NCI-H1105 (cell line): ENCODE results near the gene LHX5.
"Not testable (repeated sequence)": the region's sequence is repeated elsewhere in the genome, so short reads cannot be mapped to it uniquely, and the experiment has no call there.

ENCODE experiments used
- DNase-seq: peaks from one replicate; lab custom pipeline; 2025; lab: John Stamatoyannopoulos, UW

LHX5 gene

GRCh38 chr12:113471619-113472171, at the start of gene LHX5:
LHX5 (minus strand) TSS chr12:113471871; CDS start chr12:113471498, 373 bp downstream.
- DNase-seq = peak; percentile 40

GRCh38 chr12:113519464-113520307, 48.0 kb upstream of the LHX5 start:
- no peak for DNase-seq

- peak; percentile 52 for DNase-seq
Measured at GRCh38 chr12:113515082-113515856, 43.6 kb upstream of the LHX5 start.

- no peak for DNase-seq
Measured at GRCh38 chr12:113514602-113515001, 42.9 kb upstream of the LHX5 start.

GRCh38 chr12:113512568-113512967, 40.9 kb upstream of the LHX5 start:
- no peak for DNase-seq

GRCh38 chr12:113506867-113507266, 35.2 kb upstream of the LHX5 start:
- DNase-seq = no peak

- DNase-seq = no peak
Measured at GRCh38 chr12:113505941-113506340, 34.3 kb upstream of the LHX5 start.

GRCh38 chr12:113504917-113505316, 33.2 kb upstream of the LHX5 start:
- no peak for DNase-seq

- DNase-seq = peak; percentile 35
Measured at GRCh38 chr12:113500782-113501311, 29.2 kb upstream of the LHX5 start.

GRCh38 chr12:113500306-113500675, 28.6 kb upstream of the LHX5 start:
- no peak for DNase-seq

- no peak for DNase-seq
Measured at GRCh38 chr12:113498490-113498889, 26.8 kb upstream of the LHX5 start.

GRCh38 chr12:113497693-113498092, 26.0 kb upstream of the LHX5 start:
- DNase-seq = no peak

GRCh38 chr12:113495941-113496340, 24.3 kb upstream of the LHX5 start:
- not testable (repeated sequence) for DNase-seq

- no peak for DNase-seq
Measured at GRCh38 chr12:113488322-113488721, 16.7 kb upstream of the LHX5 start.

GRCh38 chr12:113486722-113487121, 15.1 kb upstream of the LHX5 start:
- no peak for DNase-seq

GRCh38 chr12:113485330-113485729, 13.7 kb upstream of the LHX5 start:
- DNase-seq = no peak

GRCh38 chr12:113482334-113482733, 10.7 kb upstream of the LHX5 start:
- DNase-seq = no peak

GRCh38 chr12:113480336-113480971, 8.8 kb upstream of the LHX5 start:
- no peak for DNase-seq

- DNase-seq = no peak
Measured at GRCh38 chr12:113479590-113480335, 8.1 kb upstream of the LHX5 start.

GRCh38 chr12:113479216-113479589, 7.5 kb upstream of the LHX5 start:
- no peak for DNase-seq

- no peak for DNase-seq
Measured at GRCh38 chr12:113478351-113479011, 6.8 kb upstream of the LHX5 start.
